ENCODE data around the gene IKZF3. TPM values are rescaled to one million over a fixed set of nuclear protein-coding genes. Genes with fewer than 3 reads are reported as not detected.

Gene IKZF3
- not detected in 2 replicates for total RNA-seq

DNA sequence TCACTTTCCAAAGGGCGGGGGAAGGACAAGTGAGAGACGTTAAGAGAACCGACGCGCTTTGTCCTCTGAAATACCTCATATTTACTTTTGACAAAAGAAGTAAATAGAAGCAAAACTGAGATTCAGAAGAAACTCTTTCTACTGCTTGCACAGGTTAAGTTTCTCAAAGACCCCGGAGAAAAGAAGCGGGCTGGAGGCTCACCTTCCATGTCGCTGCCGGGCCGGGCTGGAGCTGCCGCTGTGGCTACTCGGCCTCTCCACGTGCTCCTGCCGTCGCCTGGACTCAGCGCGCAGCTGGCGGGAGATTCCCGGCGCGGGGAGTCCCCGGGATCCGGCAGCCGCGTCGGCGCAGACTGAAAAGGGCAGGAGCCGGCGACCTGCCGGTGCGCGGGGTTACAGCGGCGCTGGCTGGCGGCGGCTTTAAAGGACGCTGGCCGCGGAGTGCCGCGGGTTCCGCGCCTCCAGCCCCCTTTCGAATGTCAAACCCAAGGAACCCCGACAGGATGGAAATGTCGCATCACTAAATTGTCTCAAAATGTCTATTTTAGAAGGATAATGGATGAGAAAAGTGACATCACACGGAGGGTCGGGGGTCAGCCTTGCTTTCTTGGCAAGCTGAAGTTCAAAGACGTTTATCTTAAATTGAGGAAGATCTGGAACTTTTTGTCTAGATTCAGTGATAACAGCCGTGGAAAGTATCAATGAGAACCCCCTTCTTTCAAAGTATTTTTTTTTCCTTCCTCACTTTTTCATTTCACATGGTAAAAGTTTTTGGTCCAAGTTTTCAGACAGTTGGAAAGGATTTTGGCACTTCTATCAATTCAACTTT lies at the start of gene IKZF3:
IKZF3 (minus strand) TSS at position 395 of the 829 bp plus-strand sequence; CDS start at position 209, 186 bp downstream.

DNA sequence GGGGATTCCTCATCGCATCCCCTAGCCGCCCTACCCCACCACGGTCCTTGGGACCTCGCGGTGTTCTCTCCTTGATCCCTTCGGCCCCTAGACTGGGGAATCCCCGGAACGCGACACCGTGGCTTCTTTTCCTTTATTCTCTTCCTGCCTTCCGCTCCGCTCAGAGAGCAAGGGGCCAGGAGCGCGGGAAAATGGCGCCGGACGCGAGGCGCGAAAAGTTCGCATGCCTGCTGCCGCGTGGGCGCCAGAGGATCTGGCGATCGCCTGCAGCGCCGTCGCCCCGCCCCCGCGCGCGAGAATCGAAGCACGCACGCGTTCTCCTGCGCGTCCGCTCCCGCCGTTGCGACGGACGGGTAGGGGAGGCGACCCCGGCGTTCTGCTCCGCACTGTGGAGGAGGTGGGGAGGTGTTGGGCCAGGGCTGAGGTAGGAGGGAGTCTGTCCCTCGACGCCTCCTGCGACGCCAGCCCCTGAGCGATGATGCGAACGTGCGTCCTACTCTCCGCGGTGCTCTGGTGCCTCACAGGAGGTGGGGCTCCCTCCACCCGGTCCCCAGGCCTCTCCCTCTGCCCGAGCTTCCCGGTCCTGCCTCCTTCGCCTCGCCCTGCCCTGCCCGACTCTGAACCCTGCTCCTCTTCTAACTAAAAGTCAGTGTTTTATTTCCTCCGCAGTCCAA lies 3.9 kb upstream of the IKZF3 start, which contains the start of gene ZPBP2:
ZPBP2 (plus strand) TSS at position 323 of the 674 bp plus-strand sequence; CDS start at position 476, 153 bp downstream.

DNA sequence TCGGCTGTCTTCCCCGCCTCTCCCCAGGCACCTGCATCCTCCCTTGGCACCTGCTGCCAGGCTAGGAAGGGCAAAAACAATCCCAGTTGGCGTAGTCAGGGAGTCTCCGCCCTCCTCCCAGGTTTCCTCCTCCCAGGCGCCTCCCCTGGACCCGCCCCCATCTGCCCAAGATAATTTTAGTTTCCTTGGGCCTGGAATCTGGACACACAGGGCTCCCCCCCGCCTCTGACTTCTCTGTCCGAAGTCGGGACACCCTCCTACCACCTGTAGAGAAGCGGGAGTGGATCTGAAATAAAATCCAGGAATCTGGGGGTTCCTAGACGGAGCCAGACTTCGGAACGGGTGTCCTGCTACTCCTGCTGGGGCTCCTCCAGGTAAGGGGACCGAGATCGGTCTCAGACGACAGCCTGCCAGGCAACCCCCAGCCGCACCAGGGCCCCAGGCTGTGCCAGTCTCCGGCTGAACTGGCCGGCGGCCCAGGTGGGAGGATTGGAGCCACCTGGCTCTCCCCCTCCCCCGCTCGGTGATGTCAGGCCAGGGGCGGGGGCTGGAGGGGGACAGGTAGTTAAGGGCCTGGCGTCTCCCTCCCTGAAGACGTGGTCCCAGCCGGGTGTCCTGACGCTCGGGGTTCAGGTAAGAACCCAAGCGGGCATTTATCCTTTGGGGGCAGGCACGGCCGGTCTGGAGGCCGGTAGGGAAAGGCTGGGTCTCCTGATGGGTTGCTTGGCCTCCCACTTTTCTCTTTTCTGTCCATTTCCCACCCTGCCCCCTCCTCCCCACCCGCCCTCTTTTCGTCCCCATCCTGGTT lies 126.1 kb downstream of the IKZF3 start, which contains the start of gene GRB7:
GRB7 (plus strand) TSS at position 179 of the 808 bp plus-strand sequence. CDS start 4,364 bp downstream, outside the sequence.

DNA sequence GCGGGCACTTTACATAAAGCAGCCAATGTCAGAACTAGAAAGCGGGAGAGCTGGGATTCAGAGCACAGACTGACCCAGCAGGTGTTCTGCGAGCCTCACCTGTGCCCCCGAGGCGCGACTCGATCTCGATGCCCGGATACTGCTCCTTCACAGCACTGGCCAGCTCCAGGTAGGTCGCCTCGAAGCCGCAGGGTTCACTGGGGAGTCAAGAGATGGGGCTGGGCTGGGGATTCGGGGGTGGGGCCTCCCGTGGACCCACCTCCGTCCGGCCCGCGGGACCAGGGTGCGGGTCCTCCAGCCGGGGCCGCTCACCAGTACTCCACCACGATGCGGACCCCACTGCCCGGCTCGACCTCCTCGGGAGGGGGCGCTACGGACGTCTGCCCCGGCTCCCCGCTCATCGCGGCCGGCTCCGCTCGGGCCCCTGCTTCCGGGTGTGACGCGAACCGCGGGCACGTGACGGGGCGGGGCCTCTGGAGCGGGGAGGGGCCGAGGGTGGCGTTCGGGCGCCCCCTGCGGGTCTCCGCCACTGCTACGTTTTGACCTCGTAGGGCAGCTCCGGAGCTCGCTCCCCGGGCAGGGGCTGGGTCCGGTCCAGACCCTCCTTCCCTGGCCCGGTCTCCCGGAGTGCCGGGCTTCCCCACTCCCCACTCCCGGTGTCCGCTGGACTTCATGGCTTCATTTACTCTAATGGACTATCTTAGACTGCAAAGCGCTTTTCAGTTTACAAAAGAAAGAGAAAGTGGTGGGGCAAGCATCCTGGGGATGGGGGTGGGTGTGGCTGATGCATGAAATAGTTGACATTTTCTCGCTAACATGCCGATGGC lies 133.8 kb downstream of the IKZF3 start, which contains the start of gene MIEN1:
MIEN1 (minus strand) TSS at position 438 of the 827 bp plus-strand sequence; CDS start at position 401, 37 bp downstream.

Other genes with a start within 250 kb of the IKZF3 start
- not detected in 2 replicates for gene PPP1R1B, start 237.4 kb downstream of the IKZF3 start, total RNA-seq
- 21.6 and 26.7 TPM in 2 replicates for gene STARD3, start 227.2 kb downstream of the IKZF3 start, total RNA-seq
- gene TCAP, start 199.0 kb downstream of the IKZF3 start, total RNA-seq: 0.33 and 0.50 TPM in 2 replicates
- gene PNMT, start 195.9 kb downstream of the IKZF3 start, total RNA-seq: 0.22 TPM in 1 of 2 replicates, not detected in the other
- gene PGAP3, start 176.3 kb downstream of the IKZF3 start, total RNA-seq: 5.9 and 10.0 TPM in 2 replicates
- gene ERBB2, start 164.2 kb downstream of the IKZF3 start, total RNA-seq: 28.0 and 37.5 TPM in 2 replicates
- 16.8 and 18.1 TPM in 2 replicates for gene MIEN1, start 133.8 kb downstream of the IKZF3 start, total RNA-seq
- gene GRB7, start 126.4 kb downstream of the IKZF3 start, total RNA-seq: 0.37 and 1.00 TPM in 2 replicates
- gene ZPBP2, start 3.9 kb upstream of the IKZF3 start, total RNA-seq: not detected in 2 replicates
- 4.1 and 8.4 TPM in 2 replicates for gene GSDMB, start 54.3 kb upstream of the IKZF3 start, total RNA-seq
- gene ORMDL3, start 63.3 kb upstream of the IKZF3 start, total RNA-seq: 33.1 and 53.1 TPM in 2 replicates
- not detected in 2 replicates for gene LRRC3C, start 63.4 kb upstream of the IKZF3 start, total RNA-seq
- not detected in 2 replicates for gene GSDMA, start 98.7 kb upstream of the IKZF3 start, total RNA-seq
- gene PSMD3, start 116.5 kb upstream of the IKZF3 start, total RNA-seq: 102 and 174 TPM in 2 replicates
- gene CSF3, start 151.1 kb upstream of the IKZF3 start, total RNA-seq: 0.25 and 1.4 TPM in 2 replicates
- 39.4 and 49.5 TPM in 2 replicates for gene MED24, start 190.1 kb upstream of the IKZF3 start, total RNA-seq
- gene THRA, start 198.7 kb upstream of the IKZF3 start, total RNA-seq: 23.6 and 38.7 TPM in 2 replicates
- 2.9 and 3.3 TPM in 2 replicates for gene NR1D1, start 236.3 kb upstream of the IKZF3 start, total RNA-seq

All from uterine smooth muscle cell (primary cell).